HTERT RPE-1 (cell line): ENCODE results near the gene TEPSIN.

ENCODE experiments used
- in situ Hi-C: fragments of 300-500 bp; cut with MboI; formaldehyde crosslinking; loops from 4 replicates; pipeline ENCODE4 v1.14.3; 2020; ENCODE audit warnings: low sequenced_read_pairs

TEPSIN gene

DNA sequence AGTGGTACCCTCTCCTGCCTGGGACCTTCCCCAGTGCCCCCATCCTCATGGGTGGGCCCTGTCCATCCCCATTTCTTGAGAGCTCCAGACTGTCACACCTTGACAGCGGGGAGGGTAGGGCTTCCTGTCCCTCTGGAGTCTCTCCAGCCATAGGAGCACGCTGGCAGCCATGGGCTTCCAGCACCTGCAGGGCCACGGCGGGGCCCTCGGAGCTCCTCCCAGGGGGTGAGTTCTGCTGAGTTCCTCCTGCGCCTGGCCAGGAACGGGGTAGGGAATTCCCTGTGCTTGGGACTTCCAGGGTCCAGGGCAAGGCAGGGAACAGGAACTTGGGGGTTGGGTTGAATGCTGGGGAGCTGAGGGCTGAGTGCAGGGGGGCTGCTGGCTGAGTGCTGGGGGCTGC, 49.8 kb downstream of the TEPSIN start:
- in situ Hi-C loops: no loop called here

DNA sequence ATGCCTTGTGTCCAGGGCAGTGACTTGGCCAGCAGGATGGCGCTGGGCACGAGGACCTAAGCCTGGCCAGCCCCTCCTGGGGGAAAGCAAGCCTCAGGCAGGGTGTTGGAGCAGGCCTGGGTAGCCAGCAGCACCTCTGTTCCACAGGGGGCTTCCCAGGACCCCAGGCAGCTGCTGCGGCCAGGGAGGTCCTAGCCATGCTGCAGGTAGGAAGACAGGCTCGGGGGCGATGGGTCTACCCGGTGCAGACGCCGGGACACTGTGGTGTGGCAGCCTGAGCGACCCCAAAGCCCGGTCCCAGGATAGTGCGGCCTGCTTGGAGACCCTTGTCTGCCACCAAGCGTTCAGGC, 50.4 kb downstream of the TEPSIN start:
- in situ Hi-C loops: no loop called here

DNA sequence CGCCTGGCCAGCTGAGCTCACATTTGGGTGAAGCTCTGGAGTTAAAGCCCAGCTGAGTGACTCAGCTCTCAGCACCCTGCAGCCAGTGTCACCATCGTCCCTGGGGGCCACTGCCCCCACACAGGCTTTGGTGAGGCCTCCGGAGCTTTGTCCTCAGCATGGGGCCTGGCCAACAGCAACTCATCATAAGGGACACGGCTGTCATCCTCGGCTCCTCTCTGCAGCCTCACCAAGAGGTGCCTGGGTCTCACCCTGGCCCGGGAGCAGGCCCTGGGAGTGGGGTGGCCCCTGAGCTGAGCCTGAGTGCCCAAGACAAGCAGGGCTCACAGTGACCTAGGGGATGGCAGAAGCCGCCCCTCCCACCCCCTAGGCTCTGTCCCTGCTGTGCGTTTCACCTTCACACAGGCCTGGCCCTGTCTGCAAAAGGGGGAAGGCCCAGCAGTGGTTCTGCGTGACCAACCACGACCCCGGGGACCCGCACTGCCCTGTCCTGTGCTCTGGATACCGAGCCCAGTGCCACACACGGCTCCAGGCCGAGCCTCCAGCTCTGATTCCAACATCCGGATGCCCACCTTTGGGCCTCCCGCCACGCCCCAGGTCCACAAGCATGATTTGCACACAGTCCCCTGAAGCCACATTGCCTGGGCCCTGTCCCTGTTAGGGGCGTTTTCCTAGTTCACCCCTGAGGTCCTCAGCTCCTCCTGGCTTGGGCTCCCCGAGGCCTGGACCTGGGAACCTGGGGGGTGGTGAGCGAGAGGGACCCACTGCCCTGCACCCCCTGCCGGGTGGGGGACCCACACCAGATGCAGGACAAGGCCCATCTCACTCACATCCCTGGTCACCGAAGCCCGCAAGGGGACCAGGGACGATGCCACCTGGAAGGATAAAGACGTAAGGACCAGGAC, 51.0 kb downstream of the TEPSIN start:
- in situ Hi-C loops: no loop called here

DNA sequence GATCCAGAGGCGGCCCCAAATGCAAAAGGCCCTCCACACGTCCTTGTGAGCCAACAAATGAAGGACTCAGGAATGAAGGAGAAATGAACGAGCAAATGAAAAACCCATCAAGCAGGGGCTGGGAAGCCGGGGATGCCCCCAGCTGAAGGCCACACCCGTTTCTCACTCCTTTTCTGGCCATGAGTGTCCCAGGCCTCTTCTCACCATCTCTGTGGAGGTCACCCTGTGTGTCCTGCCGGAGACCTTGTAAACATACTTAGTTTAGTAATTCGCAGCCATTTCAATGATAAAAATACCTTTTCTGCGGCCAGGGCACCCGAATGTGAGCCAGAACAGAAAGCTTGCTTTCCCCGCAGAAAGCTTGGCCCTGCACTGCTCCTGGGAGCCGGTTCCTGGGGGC, 51.7 kb downstream of the TEPSIN start:
- in situ Hi-C loops: no loop called here

DNA sequence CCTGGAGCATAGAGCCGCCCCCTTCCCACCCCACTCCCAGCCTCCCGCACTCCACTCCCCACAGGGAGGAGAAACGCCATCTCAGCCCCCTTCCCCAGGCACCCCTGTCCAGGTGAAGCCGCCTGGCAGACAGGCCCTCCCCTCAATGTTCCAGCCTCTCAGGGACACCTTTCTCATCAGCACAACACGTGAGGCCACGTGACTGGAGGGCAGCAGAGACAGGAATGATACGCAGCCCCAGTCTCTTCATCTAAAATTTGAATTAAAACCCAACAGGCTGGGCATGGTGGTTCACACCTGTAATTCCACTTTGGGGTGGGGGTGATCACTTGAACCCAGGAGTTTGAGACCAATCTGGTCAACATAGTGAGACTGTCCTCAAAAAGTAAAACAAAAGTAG, 52.7 kb downstream of the TEPSIN start:
- in situ Hi-C loops: no loop called here

DNA sequence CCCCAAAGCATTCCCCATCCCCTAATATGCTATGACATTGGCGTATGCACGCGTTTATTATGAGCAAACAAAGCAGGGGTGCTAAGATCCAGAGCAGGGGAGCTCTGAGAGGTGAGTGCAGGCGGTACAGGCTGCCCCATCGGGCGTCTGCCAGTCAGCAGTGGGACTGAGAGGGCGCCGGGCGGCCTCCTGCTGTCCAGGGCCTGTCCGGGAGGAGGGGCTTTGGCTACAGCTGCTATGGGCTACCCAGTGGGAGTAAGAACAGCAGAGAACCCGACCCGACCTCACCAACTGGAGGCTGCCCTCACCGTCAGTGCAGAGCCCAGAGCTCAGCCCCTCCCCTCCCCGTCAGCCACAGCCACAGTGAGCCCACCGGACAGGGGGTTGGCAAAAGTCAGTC, 54.3 kb downstream of the TEPSIN start:
- in situ Hi-C loops: no loop called here

DNA sequence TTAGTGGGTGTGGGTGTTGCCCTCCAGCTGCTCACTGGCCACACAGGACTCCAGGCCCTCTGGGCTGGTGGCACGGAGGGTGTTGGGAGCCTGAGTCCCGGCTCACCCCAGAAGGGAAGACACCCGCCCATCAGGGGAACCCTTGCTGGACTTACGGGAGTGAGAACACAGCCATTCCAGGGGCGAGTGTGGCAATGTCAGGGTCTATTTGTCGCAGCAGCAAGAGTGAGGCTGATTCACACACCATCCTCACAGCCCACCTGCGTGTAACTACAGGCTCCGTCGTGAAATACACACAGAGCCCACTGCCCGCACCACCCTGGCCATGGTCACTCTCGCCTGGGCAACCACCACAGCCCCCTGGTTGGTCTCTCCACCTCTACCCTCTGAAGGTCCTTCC, 55.0 kb downstream of the TEPSIN start:
- in situ Hi-C loops: no loop called here

DNA sequence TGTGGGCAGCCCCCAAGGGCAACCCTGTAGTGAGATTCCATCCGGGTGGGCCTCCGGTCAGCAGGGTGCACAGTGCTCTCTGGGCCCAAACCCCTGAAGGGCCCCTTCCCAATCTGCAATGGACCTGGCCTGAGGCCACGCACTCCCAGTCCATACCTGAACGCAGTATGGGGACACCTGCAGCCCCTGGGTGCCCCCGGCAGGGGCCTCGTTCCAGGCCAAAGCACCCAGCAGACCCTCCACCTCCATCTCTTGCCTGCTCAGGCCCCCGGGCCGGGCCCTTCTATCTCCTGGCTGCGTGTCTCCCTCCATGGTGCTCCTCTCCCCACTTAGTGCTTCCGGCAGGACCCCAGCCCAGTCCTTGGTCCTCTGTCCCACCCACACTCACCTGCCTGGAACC, 55.5 kb downstream of the TEPSIN start:
- in situ Hi-C loops: no loop called here

DNA sequence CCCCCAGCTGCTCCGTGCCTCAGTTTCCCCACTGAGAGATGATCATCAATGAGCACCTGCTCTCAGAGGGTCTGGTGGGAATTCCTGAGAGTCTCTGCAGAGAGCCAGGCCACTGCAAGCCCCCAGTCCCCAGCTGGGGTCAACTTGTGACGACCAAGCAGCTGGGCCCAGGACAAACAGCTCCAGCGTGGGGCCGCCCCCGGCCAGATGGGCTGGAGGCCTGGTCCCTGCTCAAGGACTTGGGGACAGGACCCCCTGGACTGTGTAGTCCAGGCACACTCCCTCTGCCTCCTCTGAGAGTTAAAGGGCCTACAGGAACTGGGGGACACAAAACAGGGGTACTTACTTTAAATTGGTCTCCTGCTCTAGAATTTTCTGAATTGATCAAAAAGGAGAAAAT, 56.3 kb downstream of the TEPSIN start:
- in situ Hi-C loops: no loop called here

DNA sequence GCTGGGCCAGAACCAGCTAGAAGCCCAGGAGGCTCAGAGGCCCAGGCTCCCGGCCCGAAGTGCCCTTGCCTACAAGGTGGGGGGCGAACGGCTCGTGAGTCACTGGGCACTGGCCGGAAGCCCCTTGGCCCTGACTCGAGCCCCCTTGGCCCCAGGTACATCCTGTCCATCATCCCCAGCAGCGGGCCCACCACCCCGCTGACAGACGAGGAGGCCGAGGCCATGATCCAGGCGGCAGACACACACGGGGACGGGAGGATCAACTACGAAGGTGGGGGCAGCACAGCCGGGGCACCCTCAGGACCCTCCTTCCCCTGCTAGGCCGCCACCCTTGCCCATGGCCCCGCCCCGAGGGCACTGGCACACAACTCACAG, 57.1 kb downstream of the TEPSIN start:
- in situ Hi-C loops: no loop called here

DNA sequence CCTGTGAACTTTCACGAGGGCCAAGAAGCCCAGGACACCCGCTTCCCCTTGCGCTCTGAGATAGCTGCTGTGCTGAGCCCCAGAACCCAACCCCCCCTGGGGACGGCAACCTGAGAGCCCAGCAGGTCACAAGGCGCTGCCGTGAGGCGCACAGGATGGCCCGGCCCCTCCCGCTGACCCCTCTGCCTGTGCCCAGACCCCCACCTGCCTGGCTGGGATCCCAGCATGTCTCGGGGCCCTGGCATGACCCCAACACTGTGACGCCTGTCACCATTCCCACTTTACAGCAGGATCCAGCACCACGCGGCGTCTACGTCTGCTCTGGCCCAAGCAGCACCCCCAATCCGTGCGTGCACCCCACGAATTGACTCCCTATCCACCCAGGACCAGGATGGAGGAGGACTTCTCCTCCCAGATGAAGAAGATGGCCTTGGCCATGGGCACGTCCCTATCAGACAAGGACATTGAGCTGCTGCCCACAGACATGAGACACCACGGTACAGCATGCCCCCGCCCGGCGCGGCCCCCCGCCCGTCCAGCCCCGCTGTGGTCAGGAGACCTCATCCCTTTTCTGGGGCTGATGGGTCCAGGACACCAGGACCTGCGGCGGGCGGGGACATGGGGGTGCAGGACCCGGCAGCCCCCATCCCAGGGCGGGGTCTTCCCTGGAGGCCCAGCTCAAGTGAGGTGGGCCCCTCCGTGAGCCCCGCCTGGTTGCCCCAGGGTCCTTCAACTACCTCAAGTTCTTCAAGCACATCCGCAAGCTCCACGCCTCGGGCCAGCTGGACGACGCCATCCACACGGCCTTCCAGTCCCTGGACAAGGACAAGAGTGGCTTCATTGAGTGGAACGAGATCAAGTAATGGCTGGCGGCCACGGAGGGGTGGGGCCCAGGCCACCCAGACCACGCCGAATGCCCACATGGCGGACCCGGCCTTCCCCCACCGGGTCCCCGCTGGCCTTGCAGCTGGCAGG, 57.7 kb downstream of the TEPSIN start:
- in situ Hi-C loops: no loop called here

DNA sequence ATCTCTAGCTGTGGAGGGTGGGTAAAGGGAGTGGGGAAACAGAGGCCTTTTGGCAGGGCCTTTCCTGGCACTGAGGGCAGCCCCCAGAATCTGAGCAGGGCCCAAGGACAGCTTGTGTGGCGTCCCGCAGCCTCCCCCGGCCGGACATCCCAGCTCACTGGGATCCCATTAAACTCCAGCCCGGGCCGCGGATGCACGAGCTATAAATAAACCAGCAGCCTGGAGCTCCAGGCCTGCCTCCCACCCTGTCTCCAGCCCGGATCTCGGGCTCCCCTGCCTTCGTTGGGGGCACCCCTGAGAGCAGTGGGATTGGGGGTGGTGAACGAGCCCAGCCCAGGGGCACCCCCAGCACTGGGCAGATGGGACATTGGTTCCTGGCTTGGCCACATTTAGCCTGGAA, 59.0 kb downstream of the TEPSIN start:
- in situ Hi-C loops: no loop called here

DNA sequence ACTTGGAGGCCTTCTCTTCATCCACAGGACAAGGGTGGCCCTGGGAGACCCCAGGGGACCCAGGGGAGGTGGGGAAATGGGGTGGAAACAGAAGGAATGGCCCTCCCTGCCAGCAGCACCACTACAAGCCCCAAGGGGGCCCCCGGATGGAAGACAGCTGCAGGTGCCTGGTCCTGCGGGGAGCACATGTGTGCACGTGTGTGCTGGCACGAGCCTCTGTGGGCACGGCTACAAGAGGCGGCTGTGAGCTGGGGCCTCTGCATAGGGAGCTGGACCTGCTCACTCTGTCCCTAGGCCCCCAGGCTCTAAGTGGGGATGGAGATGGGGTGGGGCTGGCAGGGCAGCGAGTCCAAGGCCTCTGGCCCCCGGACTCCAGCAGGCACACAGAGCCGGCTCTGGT, 59.6 kb downstream of the TEPSIN start:
- in situ Hi-C loops: no loop called here
